Activated CD4-positive, CD25-positive, alpha-beta regulatory T cell treated with anti-CD3 and anti-CD28 coated beads, Interleukin-2, amount 50 U/mL, for 16 hours (primary cell): ENCODE data around the gene C9orf50.
"Not testable (repeated sequence)": the region's sequence is repeated elsewhere in the genome, so short reads cannot be mapped to it uniquely, and the experiment has no call there.

Experiments used
- DNase-seq: peaks from one replicate; pipeline ENCODE4 v3.0.0-alpha.2; 2020; ENCODE audit warnings: low read depth, low spot score

The C9orf50 gene

DNA sequence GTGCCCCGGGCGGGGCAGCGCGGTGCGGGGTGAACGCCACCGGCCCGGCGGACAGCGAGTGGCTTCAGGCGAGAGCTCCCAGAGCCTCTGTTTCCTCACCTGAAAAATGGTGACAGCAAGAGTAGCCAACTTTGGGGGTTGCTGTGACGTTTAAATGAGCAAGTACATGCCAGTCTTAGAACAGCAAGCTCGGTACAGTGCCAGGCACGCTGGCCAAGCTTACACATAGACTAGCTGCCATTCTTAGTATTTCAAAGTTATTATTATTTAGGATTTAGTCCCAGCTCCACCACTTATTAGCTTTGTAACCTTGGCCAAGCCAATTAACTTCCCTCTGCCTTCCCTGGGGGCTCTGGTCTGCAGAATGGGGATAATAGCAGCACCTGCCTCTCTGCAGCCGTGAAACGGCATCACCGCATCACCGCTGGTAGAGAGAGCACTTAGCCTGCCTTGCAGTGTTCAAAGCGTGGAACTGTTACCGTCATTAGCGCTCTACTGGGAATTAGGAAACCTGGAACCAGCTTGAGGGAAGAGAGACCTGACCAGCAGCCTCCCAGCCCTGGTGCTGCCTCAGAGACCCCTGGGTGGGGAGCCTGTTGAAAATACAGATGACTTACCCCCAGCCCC, at the start of gene C9orf50:
Gene C9orf50 (minus strand): TSS at position 433 of the 627 bp plus-strand sequence. CDS start 527 bp downstream, outside the sequence.
- no peak for DNase-seq

GRCh38 chr9:129669946-129670345, 49.0 kb upstream of the C9orf50 start:
- DNase-seq, result no peak

- no peak for DNase-seq
Measured at GRCh38 chr9:129669141-129669718, 48.3 kb upstream of the C9orf50 start.

GRCh38 chr9:129667850-129668249, 46.9 kb upstream of the C9orf50 start:
- DNase-seq, result no peak

- DNase-seq, result no peak
Measured at GRCh38 chr9:129667378-129667777, 46.5 kb upstream of the C9orf50 start.

- DNase-seq, result no peak
Measured at GRCh38 chr9:129666575-129666974, 45.7 kb upstream of the C9orf50 start.

- no peak for DNase-seq
Measured at GRCh38 chr9:129665814-129666520, 45.1 kb upstream of the C9orf50 start.

DNA sequence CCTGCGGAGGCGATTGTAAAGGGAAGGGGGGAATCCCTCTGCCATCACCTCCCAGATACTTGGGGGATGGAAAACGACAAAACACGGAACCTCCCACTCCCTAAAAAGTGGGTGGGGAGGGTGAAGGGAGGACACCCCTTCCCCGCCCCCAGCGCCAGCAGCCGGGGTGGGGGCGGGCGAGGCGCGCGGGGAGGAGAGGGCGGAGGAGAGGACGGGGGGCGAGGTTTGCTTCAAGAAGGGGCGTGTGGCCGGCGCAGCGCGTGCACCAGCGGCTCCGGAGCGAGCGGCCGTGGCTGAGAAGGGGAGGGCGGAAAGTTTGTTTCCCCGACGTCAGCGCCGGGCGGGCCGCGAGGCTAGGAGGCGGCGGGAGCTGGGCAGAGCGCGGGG, 44.5 kb upstream of the C9orf50 start, which contains the start of gene PRRX2:
Gene PRRX2 (plus strand): TSS at position 259 of the 387 bp plus-strand sequence. CDS start 221 bp downstream, outside the sequence.
- no peak for DNase-seq

GRCh38 chr9:129664746-129665388, 44.0 kb upstream of the C9orf50 start:
- DNase-seq, result no peak

DNA sequence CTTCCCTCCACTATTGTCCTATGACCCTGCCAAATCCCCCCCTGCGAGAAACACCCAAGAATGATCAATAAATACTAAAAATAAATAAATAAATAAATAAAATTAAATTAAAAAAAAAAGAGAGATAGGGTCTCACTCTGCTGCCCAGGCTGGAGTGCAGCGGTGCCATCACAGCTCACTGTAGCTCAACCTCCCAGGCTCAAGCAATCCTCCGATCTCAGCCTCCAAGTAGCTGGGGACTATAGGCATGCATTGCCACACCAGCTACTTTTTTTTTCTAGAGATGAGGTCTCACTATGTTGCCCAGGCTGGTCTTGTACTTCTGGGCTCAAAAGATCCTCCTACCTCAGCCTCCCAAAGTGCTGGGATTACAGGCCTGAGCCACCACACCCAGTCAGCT, 41.3 kb upstream of the C9orf50 start:
- DNase-seq, result not testable (repeated sequence)

- DNase-seq, result no peak
Measured at GRCh38 chr9:129661029-129661428, 40.1 kb upstream of the C9orf50 start.

DNA sequence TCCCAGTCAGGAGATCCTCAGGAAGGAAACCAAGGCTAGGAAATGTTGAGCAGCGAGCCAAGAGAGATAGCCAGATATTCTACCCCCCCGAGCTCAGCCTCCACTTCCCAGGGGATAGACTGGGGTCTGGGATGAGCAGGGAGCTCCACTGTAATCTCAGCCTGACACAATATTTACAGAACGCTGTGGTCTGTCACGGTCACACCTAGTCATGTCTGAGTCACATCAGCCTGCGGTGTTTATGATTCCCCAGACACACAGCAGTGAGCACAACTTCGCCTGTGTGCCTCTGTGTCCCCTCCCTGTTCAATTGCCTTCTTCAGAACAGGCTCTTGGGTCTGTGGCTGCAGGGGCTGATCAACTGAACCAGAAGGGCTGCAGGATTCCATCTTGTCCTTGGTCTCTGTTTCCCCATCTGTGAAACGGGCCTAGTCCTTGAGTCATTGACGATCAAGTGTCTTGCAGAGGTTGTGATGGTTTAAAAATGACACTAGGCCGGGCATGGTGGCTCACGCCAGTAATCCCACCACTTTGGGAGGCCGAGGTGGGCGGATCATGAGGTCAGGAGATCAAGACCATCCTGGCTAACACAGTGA, 36.0 kb upstream of the C9orf50 start:
- no peak for DNase-seq

DNA sequence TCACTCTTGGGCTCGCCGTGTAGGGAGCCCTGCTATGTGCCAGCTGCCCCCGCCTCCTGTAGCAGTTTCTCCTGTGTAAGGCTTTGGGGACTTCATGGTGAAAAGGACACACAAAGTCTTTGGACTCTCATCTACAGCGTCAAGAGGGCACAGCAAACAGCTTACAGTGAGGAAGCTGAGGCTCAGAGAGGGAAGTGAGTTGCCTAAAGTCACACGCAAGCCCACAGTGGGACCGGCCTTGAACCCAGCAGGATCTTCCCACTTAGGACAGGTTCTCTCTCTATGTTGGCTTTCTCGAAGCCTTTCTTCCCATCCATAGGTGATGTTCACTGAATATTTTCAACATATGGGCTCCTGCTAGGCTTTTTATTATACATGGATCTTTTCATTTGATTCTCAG, 34.8 kb upstream of the C9orf50 start:
- no peak for DNase-seq

DNA sequence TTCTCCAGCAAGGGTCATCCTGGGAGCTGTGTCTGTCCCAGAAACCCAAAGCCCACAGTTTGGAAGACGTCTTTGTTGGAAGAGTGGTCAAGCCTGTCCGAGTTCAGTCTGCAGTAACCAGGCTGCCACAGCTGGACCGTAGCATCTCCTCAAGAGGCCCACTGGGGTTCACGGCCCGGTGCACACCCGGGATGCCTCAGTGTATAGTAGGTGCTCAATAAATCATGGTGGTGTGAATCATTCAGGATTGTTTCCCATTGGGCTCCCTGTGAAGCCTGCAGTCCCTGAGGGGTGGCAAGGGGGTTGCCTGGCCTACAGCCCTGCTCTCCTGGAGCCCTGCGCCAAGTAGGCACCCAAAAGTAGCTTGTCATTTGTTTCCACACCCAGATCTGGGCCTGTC, 34.3 kb upstream of the C9orf50 start:
- DNase-seq, result no peak

DNA sequence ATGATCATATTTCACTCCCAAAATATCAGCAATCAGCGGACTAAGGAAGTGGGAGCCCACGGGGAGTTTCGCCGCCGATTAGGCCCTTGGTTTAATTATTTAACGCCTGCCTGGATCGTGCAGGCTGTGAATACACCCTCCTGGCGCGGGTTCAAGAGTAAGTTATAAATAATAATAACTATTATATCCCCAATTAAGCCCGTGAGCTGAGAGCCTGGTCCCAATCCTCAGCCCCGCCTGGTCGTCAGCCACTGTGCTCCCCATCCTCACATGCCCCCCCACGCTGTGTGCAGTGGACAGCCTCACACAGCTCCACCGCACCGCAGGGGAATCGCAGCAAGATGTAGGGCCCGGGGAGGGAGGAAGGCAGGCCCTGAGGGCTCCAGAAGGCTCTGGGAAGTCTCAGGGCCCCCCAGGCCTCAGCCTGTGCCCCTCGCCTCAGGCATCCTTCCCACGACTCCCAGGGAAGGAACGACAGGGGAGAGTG, 33.7 kb upstream of the C9orf50 start:
- no peak for DNase-seq

DNA sequence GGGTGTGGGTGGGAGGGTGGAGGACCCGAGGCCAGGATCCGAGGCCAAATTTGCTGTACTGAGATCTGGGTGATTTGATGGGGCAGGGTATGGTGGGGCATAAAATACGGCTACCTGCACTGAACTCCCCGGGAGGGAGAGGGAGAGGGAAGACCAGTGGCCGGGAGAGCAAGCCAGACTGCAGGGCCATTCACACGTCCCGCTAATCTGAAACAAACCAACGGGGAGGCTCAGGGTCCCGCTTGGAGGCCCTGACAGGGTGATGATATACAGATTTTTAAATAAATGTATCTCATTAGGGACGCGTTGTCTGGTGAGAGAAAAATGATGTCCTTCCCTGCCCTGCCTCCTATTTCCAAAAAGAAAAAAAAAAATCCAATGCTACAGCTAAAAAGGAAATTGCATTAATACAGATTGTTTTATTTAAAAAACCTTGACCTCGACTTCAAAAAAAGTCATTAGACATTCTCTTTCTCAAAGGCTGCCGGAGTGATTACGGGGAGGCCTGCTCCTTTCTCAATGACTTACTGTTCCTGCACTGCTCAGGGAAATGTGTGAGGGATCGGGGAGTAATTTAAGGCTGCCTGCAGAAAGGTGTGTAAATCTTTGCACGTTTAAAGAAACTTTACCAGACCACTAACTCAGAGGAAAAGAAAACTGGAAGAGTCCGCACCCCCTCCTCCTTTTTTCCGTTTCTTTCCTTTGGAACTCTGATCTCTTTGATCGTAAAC, 33.1 kb upstream of the C9orf50 start:
- no peak for DNase-seq

DNA sequence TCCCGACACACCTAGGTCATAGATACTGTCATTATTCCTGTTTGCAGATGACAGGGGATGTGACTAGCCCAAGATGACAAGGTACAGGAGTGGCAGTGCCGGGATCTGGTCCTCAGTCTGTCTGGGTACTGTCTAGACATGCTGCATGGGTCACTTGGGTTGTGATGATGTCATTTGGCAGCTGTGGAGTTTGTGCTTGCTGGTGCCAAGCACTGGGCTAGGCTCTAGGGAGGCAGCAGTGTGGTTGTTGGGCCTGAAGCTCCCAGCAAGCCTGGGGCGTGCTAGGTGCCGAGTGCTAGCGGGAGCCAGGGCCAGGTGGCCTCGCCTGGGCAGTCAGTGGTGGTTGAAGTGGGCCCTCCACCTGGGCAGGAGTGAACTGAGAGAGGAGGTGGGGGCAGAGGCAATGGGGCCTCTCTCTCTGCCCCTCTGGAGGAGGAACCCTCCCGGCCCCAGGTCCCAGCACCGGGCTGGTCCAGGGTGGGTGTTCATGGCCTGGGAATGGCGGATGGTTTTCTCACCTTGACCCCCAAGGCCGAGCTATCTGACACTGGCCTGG, 29.9 kb upstream of the C9orf50 start:
- DNase-seq, result no peak

GRCh38 chr9:129649726-129650679, 29.1 kb upstream of the C9orf50 start:
- no peak for DNase-seq

GRCh38 chr9:129648764-129649115, 27.8 kb upstream of the C9orf50 start:
- DNase-seq, result no peak
